K562 (cell line): ENCODE results near the gene GCGR. TPM values are rescaled to one million over a fixed set of nuclear protein-coding genes. Genes with fewer than 3 reads are reported as not detected.

Experiments used
- HMGN3 ChIP-seq: IDR thresholded peaks from 2 replicates; pipeline ENCODE4 v1.6.1; 2011; ENCODE audit warnings: borderline replicate concordance, low read depth, mild to moderate bottlenecking, mixed read lengths, low read length; ENCODE audit not compliant: insufficient read length; ENCODE audit errors: extremely low read depth
- KAT7 ChIP-seq: sonication (generic); formaldehyde crosslinking; IDR thresholded peaks from 2 replicates; pipeline ENCODE4 v1.8.0; 2022; ENCODE audit warnings: missing genetic modification reagents, mild to moderate bottlenecking, borderline replicate concordance
- KHSRP ChIP-seq: fragments of 450-650 bp; IDR thresholded peaks from 2 replicates; pipeline ENCODE4 v1.6.1; 2017
- MCM7 ChIP-seq, 2 experiments: fragments of 450-650 bp; IDR thresholded peaks; 2 replicates each; pipeline ENCODE4 v1.6.1; 2016 to 2018
- PTRF ChIP-seq: fragments of 450-650 bp; IDR thresholded peaks from 2 replicates; pipeline ENCODE4 v1.6.1; 2016; ENCODE audit warnings: mild to moderate bottlenecking, missing genetic modification characterization, missing compliant biosample characterization
- SP1 ChIP-seq: sonication (generic); formaldehyde crosslinking; IDR thresholded peaks from 2 replicates; pipeline ENCODE4 v1.8.1; 2022; ENCODE audit warnings: mild to moderate bottlenecking, missing genetic modification reagents
- THAP12 ChIP-seq: fragments of 250-450 bp; sonication (Bioruptor Pico); IDR thresholded peaks from 2 replicates; pipeline ENCODE4 v1.9.0; 2021; ENCODE audit warnings: mild to moderate bottlenecking, inconsistent platforms
- THRB ChIP-seq: fragments of 450-650 bp; formaldehyde crosslinking; conservative IDR thresholded peaks from 2 replicates; pipeline ENCODE4 v1.4.0; 2022; ENCODE audit warnings: mild to moderate bottlenecking, missing genetic modification characterization
- ZC3H4 ChIP-seq: sonication (generic); formaldehyde crosslinking; IDR thresholded peaks from 2 replicates; pipeline ENCODE4 v1.9.0; 2021; ENCODE audit warnings: missing genetic modification reagents, borderline replicate concordance
- polyA plus RNA-seq, 8 experiments: library from polyadenylated mRNA; depleted of rRNA in 4 of 8; stranded (reverse) in 5 of 8; unstranded in 3 of 8; fragments of >200 nt; fragmentation: Nextera tagmentation in 2 of 8; fragmentation: Illumina TruSeq in 1 of 8; extraction: Ambion mirVana in 2 of 8; extraction: Trizol in 1 of 8; gene quantifications; 2 replicates each; pipeline versions ENCODE4 v1.2.1 to v1.2.3, GENCODE V29; 2011 to 2014; ENCODE audit warnings: inconsistent platforms in 1 of 8, missing spikeins in 1 of 8
- total RNA-seq, 7 experiments: library from RNA; depleted of rRNA in 6 of 7; stranded (reverse); fragments of >200 nt in 6 of 7; fragmentation: Illumina TruSeq in 2 of 7; extraction: Trizol in 2 of 7; gene quantifications; 2 replicates each; pipeline versions ENCODE4 v1.2.1 to v1.2.3, GENCODE V29; 2011 to 2021; ENCODE audit warnings: low replicate concordance in 1 of 7
- TF ChIP-seq, protein P1 (sequence below): fragments of 450-650 bp; formaldehyde crosslinking; IDR thresholded peaks from 2 replicates; pipeline ENCODE4 v1.4.0; 2022; ENCODE audit warnings: missing genetic modification characterization
- TF ChIP-seq, protein P2 (sequence below): sonication (generic); formaldehyde crosslinking; IDR thresholded peaks from 2 replicates; pipeline ENCODE4 v1.9.0; 2022; ENCODE audit warnings: mild to moderate bottlenecking, missing genetic modification reagents

GCGR gene
- total and polyA plus RNA-seq, 9 of the 15 experiments (the other 6 are each of a cell fraction or from before 2014, with no cell fraction given) = not detected

DNA sequence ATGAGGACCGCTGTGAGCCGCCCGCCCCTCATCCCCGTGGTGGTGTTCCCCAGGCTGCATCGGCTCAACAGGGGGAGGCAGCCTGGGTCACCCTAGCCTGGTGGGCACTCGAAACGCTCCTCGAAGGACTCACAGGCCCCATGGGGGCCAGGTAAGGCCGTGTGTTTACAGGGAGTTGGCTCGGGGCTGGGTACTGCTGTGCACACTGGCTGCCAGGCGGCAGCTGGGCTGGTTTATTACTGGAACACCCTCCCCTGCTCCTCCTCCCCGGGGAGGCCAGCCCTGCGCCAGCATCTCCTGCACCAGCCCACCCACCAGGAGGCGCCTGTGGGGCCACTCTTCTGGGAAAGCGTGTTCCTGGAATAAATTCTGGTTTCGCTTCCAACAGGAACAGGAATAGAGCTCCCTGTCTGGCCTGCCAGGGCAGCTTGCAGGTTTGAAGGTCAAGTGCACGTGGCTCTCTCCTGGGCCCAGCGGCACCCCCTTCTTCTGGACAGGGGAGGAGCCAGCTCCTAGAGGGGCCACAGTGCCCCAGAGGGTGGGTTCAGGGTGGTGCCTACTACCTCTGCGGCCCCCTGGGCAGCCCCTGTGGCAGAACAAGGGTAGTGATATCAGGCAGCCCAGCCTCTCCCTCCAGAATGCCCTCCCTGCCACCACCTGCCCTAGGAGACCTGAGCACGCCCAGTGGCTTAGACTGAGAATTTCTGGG is 17.8 kb downstream of the GCGR start (continued):
- TF ChIP-seq, protein P1, sequence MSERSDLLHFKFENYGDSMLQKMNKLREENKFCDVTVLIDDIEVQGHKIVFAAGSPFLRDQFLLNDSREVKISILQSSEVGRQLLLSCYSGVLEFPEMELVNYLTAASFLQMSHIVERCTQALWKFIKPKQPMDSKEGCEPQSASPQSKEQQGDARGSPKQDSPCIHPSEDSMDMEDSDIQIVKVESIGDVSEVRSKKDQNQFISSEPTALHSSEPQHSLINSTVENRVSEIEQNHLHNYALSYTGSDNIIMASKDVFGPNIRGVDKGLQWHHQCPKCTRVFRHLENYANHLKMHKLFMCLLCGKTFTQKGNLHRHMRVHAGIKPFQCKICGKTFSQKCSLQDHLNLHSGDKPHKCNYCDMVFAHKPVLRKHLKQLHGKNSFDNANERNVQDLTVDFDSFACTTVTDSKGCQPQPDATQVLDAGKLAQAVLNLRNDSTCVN = no peak
- TF ChIP-seq PTRF (tag) (peak; percentile 69), MCM7 (IDR thresholded peaks at IDR 0.05) (no peak), SP1 (CRISPR knock-in tag) (0 out of 2 replicates have a peak, but pooled peaks have one; percentile 12), KAT7 (CRISPR knock-in tag) (no peak; the same call in 1 of the 2 replicates), KHSRP (no peak), THAP12 (CRISPR knock-in tag) (no peak), HMGN3 (peak; percentile 43), THRB (CRISPR knock-in tag) (no peak), ZC3H4 (CRISPR knock-in tag) (no peak)
- TF ChIP-seq, protein P2, sequence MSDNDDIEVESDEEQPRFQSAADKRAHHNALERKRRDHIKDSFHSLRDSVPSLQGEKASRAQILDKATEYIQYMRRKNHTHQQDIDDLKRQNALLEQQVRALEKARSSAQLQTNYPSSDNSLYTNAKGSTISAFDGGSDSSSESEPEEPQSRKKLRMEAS (CRISPR knock-in tag) = peak; percentile 92
